ENCODE measurements around the gene NME4. TPM values are rescaled to one million over a fixed set of nuclear protein-coding genes. Genes with fewer than 3 reads are reported as not detected.
"Not testable (repeated sequence)": the region's sequence is repeated elsewhere in the genome, so short reads cannot be mapped to it uniquely, and the experiment has no call there.

The NME4 gene
- total and polyA plus RNA-seq, 11 donors: 37.5 to 103 (median 73.8) TPM

GRCh38 chr16:376817-377418, 20.1 kb upstream of the NME4 start:
- 91 to 94% (median 94%) methylated on average over 21 to 26 of the region's 26 CpGs for WGBS, 4 donors
- H3K36me3 ChIP-seq: peaks cover 0 to 57% (median 32%) of the 10 kb centered on the region in 9 donors

DNA sequence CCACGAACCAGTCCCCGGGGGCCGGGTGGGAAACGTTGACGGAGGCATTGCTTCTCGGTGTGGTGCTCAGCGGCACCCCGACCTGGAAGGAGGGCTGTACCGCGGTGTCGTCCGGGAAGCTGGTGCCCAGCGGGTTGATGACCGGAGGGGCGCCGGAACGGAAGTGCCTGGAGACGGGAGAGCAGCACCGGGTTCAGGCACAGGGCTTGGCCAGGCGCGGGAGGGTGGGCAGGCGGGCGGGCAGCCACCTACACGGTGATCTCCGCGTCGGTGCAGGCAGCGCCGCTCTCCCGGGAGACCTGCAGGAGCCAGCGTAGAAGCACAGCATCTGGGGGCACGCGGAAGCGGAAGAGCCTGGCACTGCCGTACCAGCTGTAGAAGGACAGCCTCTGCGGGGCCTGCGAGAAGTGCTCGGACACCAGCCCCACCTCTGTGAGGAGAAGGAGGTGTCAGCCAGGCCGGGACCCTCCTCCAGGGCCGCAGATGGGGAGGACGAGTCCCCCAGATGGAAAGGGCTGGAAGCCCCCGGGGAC, 19.5 kb upstream of the NME4 start:
- peaks cover 0 to 33% (median 13%) of the 10 kb centered on the region in 12 donors for H3K4me1 ChIP-seq
- H3K4me3 ChIP-seq: no peak overlapping the region
- 89 to 92% (median 90%) methylated on average over 32 to 42 of the region's 42 CpGs for WGBS, 4 donors
- H3K27ac ChIP-seq: no peak overlapping the region
- peaks cover 0 to 52% (median 32%) of the 10 kb centered on the region in 9 donors for H3K36me3 ChIP-seq
- H3K27me3 ChIP-seq: no peaks in the 10 kb centered on the region
- DNase-seq: no peak
- TF ChIP-seq, protein P1, sequence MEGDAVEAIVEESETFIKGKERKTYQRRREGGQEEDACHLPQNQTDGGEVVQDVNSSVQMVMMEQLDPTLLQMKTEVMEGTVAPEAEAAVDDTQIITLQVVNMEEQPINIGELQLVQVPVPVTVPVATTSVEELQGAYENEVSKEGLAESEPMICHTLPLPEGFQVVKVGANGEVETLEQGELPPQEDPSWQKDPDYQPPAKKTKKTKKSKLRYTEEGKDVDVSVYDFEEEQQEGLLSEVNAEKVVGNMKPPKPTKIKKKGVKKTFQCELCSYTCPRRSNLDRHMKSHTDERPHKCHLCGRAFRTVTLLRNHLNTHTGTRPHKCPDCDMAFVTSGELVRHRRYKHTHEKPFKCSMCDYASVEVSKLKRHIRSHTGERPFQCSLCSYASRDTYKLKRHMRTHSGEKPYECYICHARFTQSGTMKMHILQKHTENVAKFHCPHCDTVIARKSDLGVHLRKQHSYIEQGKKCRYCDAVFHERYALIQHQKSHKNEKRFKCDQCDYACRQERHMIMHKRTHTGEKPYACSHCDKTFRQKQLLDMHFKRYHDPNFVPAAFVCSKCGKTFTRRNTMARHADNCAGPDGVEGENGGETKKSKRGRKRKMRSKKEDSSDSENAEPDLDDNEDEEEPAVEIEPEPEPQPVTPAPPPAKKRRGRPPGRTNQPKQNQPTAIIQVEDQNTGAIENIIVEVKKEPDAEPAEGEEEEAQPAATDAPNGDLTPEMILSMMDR (IDR thresholded peaks at IDR 0.05): no peak
- TF ChIP-seq POLR2A (IDR thresholded peaks at IDR 0.05): no peak
- ATAC-seq: no peak
- intact Hi-C loops (cut with DNase I): no loop called here
- H3K9me3 ChIP-seq: no peaks in the 10 kb centered on the region

More at GRCh38 chr16:376817-377418, 20.1 kb upstream of the NME4 start:
- ATAC-seq (no peak), DNase-seq (no peak)
- Histone ChIP-seq H3K27ac (no peak overlapping the region), H3K4me3 (no peak overlapping the region), H3K27me3 (no peaks in the 10 kb centered on the region), H3K9me3 (no peaks in the 10 kb centered on the region), H3K4me1 (peaks cover 0 to 29% (median 13%) of the 10 kb centered on the region in 12 donors)
- TF ChIP-seq, protein P1 (IDR thresholded peaks at IDR 0.05): no peak
- no peak for TF ChIP-seq POLR2A (IDR thresholded peaks at IDR 0.05)
- intact Hi-C loops (cut with DNase I): no loop called here

GRCh38 chr16:378113-378820, 18.7 kb upstream of the NME4 start:
- H3K36me3 ChIP-seq: peaks cover 0 to 45% (median 28%) of the 10 kb centered on the region in 9 donors
- peaks cover 0 to 41% (median 19%) of the 10 kb centered on the region in 12 donors for H3K4me1 ChIP-seq
- DNase-seq; H3K9me3 ChIP-seq; intact Hi-C loops (cut with DNase I); ATAC-seq; H3K4me3 ChIP-seq; H3K27ac ChIP-seq; H3K27me3 ChIP-seq: not testable (repeated sequence)
- WGBS, 4 donors: 87 to 92% (median 90%) methylated on average over 32 to 36 of the region's 36 CpGs

- H3K27me3 ChIP-seq: no peaks in the 10 kb centered on the region
- DNase-seq: no peak
- H3K4me3 ChIP-seq: no peak overlapping the region
- no peak for ATAC-seq
- H3K36me3 ChIP-seq: peaks cover 0 to 39% (median 23%) of the 10 kb centered on the region in 9 donors
- no peak overlapping the region for H3K27ac ChIP-seq
- peaks cover 0 to 46% (median 24%) of the 10 kb centered on the region in 12 donors for H3K4me1 ChIP-seq
- intact Hi-C loops (cut with DNase I): no loop called here
- no peak for TF ChIP-seq POLR2A (IDR thresholded peaks at IDR 0.05)
- TF ChIP-seq, protein P1 (IDR thresholded peaks at IDR 0.05): no peak
- no peaks in the 10 kb centered on the region for H3K9me3 ChIP-seq
- 67 to 77% (median 73%) methylated on average over 7 to 14 of the region's 14 CpGs for WGBS, 4 donors
These were observed 18.2 kb upstream of the NME4 start for GRCh38 chr16:378821-379182.
